HepG2 (cell line): ENCODE data around the gene TGM1. TPM values are rescaled to one million over a fixed set of nuclear protein-coding genes. Genes with fewer than 3 reads are reported as not detected.
A peak's percentile ranks its signal among the peaks of the same experiment; 100 is the strongest.

ENCODE experiments used
- BHLHE40 ChIP-seq: IDR thresholded peaks from 2 replicates; pipeline ENCODE4 v1.6.1; 2011; ENCODE audit warnings: low read length, improper control_type of control experiment
- CBX5 ChIP-seq: sonication (generic); formaldehyde crosslinking; IDR thresholded peaks from 2 replicates; pipeline ENCODE4 v1.4.0; 2020; ENCODE audit warnings: missing genetic modification reagents, borderline replicate concordance
- DNMT3B ChIP-seq: conservative IDR thresholded peaks from 2 replicates; pipeline ENCODE4 v1.6.1; 2016; ENCODE audit warnings: missing biosample characterization, control low read depth
- ERF ChIP-seq: IDR thresholded peaks from 2 replicates; pipeline ENCODE4 v1.6.1; 2018; ENCODE audit warnings: missing biosample characterization, missing genetic modification reagents
- FOXP4 ChIP-seq: sonication (generic); formaldehyde crosslinking; IDR thresholded peaks from 2 replicates; pipeline ENCODE4 v1.4.0; 2020; ENCODE audit warnings: missing genetic modification reagents
- KDM5A ChIP-seq: fragments of 200-600 bp; sonication (generic); IDR thresholded peaks from 2 replicates; pipeline ENCODE4 v1.7.0; 2018; ENCODE audit warnings: antibody characterized with exemption, mild to moderate bottlenecking, low read length, borderline replicate concordance
- MAFK ChIP-seq, 2 experiments: IDR thresholded peaks in 1 of 2; conservative IDR thresholded peaks in 1 of 2; 2 replicates each; pipeline ENCODE4 v1.6.1; 2011; ENCODE audit warnings: improper control_type of control experiment in 2 of 2, low read length in 2 of 2
- NAIF1 ChIP-seq: sonication (generic); formaldehyde crosslinking; IDR thresholded peaks from 2 replicates; pipeline ENCODE4 v1.5.0; 2020; ENCODE audit warnings: mild to moderate bottlenecking, missing genetic modification reagents, borderline replicate concordance
- NFATC3 ChIP-seq: sonication (generic); formaldehyde crosslinking; IDR thresholded peaks from 2 replicates; pipeline ENCODE4 v1.5.1; 2020; ENCODE audit warnings: mild to moderate bottlenecking, missing genetic modification reagents
- RERE ChIP-seq: IDR thresholded peaks from 2 replicates; pipeline ENCODE4 v1.6.1; 2016; ENCODE audit warnings: low read depth, missing genetic modification reagents, missing compliant biosample characterization
- SNAI1 ChIP-seq: sonication (generic); formaldehyde crosslinking; IDR thresholded peaks from 2 replicates; pipeline ENCODE4 v1.5.0; 2020; ENCODE audit warnings: mild to moderate bottlenecking, missing genetic modification reagents, borderline replicate concordance
- SRSF4 ChIP-seq: fragments of 200-400 bp; formaldehyde crosslinking; IDR thresholded peaks from one replicate; pipeline ENCODE4 v1.6.1; 2018; ENCODE audit warnings: mild to moderate bottlenecking, low read depth, low read length, moderate library complexity; ENCODE audit not compliant: poor library complexity, severe bottlenecking
- TGIF2 ChIP-seq: IDR thresholded peaks from 2 replicates; pipeline ENCODE4 v1.6.1; 2016; ENCODE audit warnings: control low read depth, missing compliant biosample characterization
- TSC22D2 ChIP-seq: sonication (generic); formaldehyde crosslinking; IDR thresholded peaks from 2 replicates; pipeline ENCODE4 v1.5.1; 2020; ENCODE audit warnings: missing genetic modification reagents, mild to moderate bottlenecking, borderline replicate concordance
- ZBTB42 ChIP-seq: sonication (generic); formaldehyde crosslinking; IDR thresholded peaks from 2 replicates; pipeline ENCODE4 v1.5.0; 2020; ENCODE audit warnings: mild to moderate bottlenecking, missing genetic modification reagents
- ZNF24 ChIP-seq: fragments of 450-650 bp; IDR thresholded peaks from 2 replicates; pipeline ENCODE4 v1.6.1; 2017; ENCODE audit warnings: antibody characterized with exemption, mild to moderate bottlenecking
- polyA plus RNA-seq, 8 experiments: library from polyadenylated mRNA; depleted of rRNA in 3 of 8; stranded (reverse) in 7 of 8; unstranded in 1 of 8; fragments of >200 nt; fragmentation: Illumina TruSeq in 4 of 8; extraction: Trizol in 4 of 8; gene quantifications; 2 replicates each; pipeline versions ENCODE4 v1.2.1 to v1.2.3, GENCODE V29; 2011 to 2016; ENCODE audit warnings: low read depth in 4 of 8, missing spikeins in 1 of 8, mixed read lengths in 1 of 8; ENCODE audit not compliant: insufficient read depth in 1 of 8
- total RNA-seq, 5 experiments: library from RNA; depleted of rRNA; stranded (reverse); fragments of >200 nt; fragmentation: Illumina TruSeq; extraction: Trizol; gene quantifications; 2 replicates each; pipeline ENCODE4 v1.2.3, GENCODE V29; 2016; ENCODE audit warnings: low read depth in 1 of 5
- TF ChIP-seq, protein P1 (sequence below): fragments of 450-650 bp; IDR thresholded peaks from 2 replicates; pipeline ENCODE4 v1.6.1; 2016
- TF ChIP-seq, protein P2 (sequence below): sonication (generic); formaldehyde crosslinking; IDR thresholded peaks from 2 replicates; pipeline ENCODE4 v1.4.0; 2020; ENCODE audit warnings: missing genetic modification reagents

Gene TGM1
- total and polyA plus RNA-seq, 2 of the 13 experiments (the other 11 are each of a cell fraction or from before 2014, with no cell fraction given): 3.2 to 10.6 TPM

- TF ChIP-seq SNAI1 (no peak), ERF (CRISPR knock-in tag) (peak; percentile 6; the same call in 1 of the 2 replicates), RERE (CRISPR knock-in tag) (peak; percentile 65; the same call in 1 of the 2 replicates), BHLHE40 (0 out of 2 replicates have a peak, but pooled peaks have one; percentile 2), ZBTB42 (CRISPR knock-in tag) (no peak; the same call in 1 of the 2 replicates), TSC22D2 (CRISPR knock-in tag) (no peak), NAIF1 (CRISPR knock-in tag) (no peak), KDM5A (no peak), NFATC3 (CRISPR knock-in tag) (no peak), SRSF4 (no peak), DNMT3B (CRISPR knock-in tag) (0 out of 2 replicates have a peak, but pooled peaks have one; percentile 33), ZNF24 (no peak), CBX5 (CRISPR knock-in tag) (peak; percentile 82), MAFK (conservative IDR thresholded peaks at IDR 0.05 in 1 of 2, IDR thresholded peaks at IDR 0.05 in 1 of 2; ENCODE audit: low read length in 2 of 2) (no peak), TGIF2 (CRISPR knock-in tag) (no peak), FOXP4 (CRISPR knock-in tag) (peak; percentile 67)
- TF ChIP-seq, protein P1, sequence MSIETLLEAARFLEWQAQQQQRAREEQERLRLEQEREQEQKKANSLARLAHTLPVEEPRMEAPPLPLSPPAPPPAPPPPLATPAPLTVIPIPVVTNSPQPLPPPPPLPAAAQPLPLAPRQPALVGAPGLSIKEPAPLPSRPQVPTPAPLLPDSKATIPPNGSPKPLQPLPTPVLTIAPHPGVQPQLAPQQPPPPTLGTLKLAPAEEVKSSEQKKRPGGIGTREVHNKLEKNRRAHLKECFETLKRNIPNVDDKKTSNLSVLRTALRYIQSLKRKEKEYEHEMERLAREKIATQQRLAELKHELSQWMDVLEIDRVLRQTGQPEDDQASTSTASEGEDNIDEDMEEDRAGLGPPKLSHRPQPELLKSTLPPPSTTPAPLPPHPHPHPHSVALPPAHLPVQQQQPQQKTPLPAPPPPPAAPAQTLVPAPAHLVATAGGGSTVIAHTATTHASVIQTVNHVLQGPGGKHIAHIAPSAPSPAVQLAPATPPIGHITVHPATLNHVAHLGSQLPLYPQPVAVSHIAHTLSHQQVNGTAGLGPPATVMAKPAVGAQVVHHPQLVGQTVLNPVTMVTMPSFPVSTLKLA: no peak
- TF ChIP-seq, protein P2, sequence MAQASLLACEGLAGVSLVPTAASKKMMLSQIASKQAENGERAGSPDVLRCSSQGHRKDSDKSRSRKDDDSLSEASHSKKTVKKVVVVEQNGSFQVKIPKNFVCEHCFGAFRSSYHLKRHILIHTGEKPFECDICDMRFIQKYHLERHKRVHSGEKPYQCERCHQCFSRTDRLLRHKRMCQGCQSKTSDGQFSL (CRISPR knock-in tag): peak; percentile 84
Observed at GRCh38 chr14:24252289-24253124, 10.5 kb downstream of the TGM1 start (continued).
